GM18505 (cell line): ENCODE measurements around the gene MCRS1.

Experiments
- ATAC-seq: cut with Tn5 transposase; IDR thresholded peaks from one replicate; pipeline ENCODE4 v1.9.1; 2021; ENCODE audit not compliant: unreplicated experiment
- POLR2A ChIP-seq: IDR thresholded peaks from 4 replicates; pipeline ENCODE4 v1.6.1; 2011; ENCODE audit warnings: borderline replicate concordance; ENCODE audit not compliant: insufficient read depth, insufficient read length; ENCODE audit errors: extremely low read depth

Gene MCRS1

DNA sequence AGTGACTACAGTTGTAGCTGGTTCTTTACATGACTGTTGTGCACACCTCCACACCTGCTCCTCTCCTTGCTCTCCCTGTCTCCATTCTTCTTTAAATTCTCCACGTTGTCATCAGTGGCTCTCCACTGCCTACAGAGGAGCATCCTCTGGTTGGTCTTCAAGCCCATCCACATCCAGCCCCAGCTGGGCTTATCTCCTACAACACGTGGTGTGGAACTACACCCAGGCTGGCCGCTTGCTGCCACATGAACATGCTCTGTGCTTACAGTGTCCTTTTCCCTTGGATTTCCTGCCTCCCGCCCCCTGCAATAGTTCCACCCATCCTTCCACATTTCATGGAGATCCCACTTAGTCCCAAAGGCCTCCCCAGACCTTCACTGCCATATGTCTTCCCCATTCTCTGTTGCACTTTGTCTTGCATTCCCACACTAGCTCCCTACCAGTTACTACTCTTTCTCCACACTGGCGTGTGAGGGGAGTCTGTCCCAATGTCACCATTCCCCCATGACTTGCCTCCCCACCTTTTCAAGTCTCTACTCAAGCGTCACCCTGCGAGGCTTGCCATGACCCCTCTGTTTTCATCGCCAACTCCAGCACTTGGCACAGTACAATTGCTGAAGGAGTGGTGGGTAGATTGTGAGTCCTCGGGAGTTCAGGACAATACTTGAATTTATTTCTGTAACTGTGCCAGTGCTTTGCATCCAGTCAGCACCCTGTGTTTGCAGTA lies 9.8 kb upstream of the MCRS1 start:
- no peak for ATAC-seq
- no peak for TF ChIP-seq POLR2A

- peak; percentile 23 for ATAC-seq
- no peak for TF ChIP-seq POLR2A
Observed at GRCh38 chr12:49568442-49569162, 660 bp upstream of the MCRS1 start.

DNA sequence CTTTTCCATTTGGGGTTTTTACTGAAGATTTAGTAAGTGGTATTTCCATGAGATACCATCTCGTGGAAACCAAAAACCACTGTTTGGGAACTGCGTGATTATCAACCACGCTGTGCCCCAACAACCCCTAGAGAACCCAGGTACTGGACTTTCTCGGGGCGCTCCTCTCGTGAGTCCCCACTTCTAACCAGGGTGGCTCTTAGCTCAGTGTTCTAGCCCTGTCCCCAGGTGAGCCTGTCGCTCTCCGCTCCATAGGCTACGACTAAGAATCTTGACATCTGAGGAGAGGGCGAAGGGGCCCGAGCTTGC lies 686 bp downstream of the MCRS1 start:
- ATAC-seq, result peak; percentile 9
- no peak for TF ChIP-seq POLR2A

DNA sequence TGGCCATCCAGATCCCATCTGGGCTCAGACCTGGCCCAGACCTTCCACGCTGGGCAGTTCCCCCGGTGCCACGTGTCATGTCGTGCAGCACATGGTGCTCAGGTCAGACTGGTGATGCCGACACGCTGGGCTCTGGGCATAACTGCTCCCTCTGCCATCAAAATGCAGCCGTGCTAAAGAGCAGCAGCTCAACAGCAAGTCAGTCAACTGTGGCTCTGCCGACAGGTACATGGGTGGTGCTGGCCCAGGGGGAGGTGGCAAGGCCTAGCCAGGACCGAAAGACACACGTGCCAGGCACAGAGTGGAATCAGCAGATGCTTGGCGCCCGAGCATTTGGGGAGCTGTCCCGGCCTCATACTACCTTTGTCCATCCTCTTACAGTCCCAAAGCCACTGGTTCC lies 1.6 kb downstream of the MCRS1 start:
- no peak for ATAC-seq
- no peak for TF ChIP-seq POLR2A

GRCh38 chr12:49565406-49566265 lies 2.3 kb downstream of the MCRS1 start:
- ATAC-seq, result no peak
- no peak for TF ChIP-seq POLR2A

DNA sequence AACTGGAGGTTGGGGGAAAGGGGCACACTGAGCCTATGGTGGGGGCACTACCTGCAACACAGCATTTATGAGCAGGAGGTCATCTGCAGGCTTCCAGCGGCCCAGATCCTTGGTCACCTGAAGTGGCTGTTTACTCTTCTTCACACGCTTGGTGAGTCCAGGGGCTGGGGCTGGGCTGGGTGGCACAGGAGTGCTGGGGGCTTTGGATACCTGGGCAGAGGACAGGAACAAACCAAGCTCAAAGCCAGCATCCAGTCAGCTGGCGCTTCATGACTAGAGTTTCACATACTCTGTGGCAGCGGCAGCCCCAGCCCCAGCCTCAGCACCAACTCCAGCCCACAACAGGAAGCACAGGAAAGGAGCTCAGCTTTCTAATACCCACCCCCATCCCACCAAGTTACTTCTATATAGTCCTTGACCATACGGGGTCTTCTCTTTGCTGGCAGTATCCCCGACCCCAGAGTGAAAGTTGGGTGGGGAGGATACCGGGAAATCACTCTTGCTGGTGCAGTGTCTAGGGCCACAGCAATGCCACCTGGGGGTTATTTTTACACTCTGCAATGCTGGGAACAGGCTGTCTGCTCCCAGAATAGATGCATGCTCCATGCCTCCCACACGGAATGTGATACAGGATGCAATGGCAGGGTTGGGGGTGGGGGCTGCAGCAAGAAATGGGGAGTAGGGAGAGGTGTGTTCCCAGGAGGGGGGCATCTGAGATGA lies 3.1 kb downstream of the MCRS1 start:
- ATAC-seq, result no peak
- TF ChIP-seq POLR2A, result no peak

DNA sequence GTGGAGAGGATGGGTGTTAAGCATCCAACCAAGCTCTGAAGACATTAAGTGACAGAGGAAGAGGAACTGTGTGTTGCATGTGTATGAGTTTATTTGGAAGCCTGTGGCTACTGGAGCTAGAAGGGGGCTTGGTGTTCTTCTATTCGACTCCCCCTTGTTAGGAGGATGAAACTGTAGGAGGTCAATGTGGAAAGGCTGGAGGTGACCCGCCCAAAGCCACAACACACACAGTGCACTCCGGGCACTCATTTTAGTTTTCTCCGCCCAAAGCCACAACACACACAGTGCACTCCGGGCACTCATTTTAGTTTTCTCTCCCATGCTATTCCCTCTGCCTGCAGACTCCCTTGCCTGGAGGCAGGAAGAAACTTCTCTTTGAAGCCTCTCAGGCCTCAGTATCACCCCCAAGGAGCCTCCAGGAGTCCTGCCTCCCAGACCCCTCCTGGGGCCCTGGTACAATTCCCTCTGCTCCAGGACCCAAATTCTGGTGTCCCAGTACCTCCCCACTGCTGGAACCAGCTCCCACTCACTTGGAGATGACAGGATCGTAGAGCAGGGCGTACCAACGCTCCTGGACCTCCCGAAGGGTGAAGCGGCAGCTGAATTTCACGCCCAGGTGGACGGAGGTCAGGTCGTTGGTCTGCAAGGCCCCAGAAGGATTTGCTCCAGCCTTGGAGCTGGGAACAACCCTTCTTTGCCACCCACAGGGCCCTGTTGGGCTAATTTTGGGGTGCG lies 3.8 kb downstream of the MCRS1 start:
- TF ChIP-seq POLR2A, result no peak
- ATAC-seq, result no peak

- TF ChIP-seq POLR2A, result no peak
- no peak for ATAC-seq
Observed at GRCh38 chr12:49562831-49563230, 5.1 kb downstream of the MCRS1 start.

DNA sequence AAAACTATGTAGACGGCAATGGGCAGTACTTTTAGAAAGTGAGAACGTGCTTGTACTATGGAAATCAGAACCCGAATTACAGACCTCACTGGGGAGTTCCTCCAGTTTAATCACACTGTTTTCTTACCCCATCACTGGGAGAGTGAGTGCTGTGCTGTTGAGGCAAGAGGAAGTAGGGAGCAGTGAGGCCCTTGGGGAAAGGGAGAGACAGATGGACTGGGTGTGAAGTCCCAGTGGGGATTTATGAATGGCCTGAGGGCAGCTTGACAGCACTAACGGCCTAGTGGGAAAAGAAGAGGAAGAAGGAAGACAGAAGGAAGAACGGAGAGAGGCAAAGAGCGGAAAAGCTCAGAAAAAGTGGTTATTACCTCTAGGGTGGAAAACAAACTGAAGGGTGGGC lies 5.7 kb downstream of the MCRS1 start:
- ATAC-seq, result no peak
- TF ChIP-seq POLR2A, result no peak

DNA sequence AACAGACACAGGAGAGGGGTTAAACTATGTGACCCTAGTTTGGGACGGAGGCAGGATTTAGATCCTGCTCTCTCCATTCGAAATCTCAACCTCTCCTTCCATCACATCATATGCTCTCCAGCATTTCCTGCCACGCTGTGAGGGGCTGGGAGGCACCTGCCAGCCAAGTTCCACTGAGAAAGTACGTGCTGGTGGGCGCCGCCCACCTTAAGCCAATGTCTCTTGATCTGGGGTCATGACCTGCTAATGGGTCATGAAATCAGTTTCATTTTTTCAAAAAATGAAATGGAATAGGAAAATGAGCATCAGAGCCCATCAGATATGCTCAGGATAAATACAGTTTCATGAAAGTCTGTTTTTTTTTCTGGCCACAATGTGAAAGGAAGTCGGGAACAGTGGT lies 7.2 kb downstream of the MCRS1 start:
- no peak for TF ChIP-seq POLR2A
- ATAC-seq, result no peak

DNA sequence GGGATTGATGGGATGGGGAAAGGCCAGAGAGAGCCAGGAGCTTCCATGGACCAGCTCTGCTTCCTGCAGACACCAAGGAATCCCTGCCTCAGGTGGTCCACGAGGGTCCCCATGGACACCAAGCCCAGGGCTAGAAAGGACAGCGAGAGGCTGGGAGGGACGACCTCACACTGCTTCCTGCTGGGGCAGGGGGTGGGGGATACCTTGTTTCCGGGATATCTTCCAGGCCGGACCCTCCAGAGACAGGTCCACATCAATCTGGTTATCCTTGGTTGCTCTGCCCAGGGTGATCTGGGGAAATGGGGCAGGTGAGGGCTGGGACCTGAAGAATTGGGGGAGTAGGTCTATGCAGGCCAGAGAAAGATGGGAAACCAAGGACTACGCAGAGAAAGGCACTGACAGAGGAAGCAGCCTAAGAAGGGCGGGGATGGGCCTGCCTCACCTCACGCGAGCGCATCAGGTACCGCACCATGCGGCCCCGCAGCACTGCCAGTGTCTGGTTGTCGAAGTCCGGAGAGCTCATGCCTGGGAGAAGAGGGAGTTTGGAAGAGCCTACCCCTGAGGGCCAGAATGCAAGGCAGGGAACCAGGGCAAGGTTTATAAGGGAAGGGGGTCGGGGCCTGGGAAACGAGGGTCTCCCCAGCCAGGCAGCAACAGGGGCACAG lies 8.8 kb downstream of the MCRS1 start:
- no peak for TF ChIP-seq POLR2A
- no peak for ATAC-seq

DNA sequence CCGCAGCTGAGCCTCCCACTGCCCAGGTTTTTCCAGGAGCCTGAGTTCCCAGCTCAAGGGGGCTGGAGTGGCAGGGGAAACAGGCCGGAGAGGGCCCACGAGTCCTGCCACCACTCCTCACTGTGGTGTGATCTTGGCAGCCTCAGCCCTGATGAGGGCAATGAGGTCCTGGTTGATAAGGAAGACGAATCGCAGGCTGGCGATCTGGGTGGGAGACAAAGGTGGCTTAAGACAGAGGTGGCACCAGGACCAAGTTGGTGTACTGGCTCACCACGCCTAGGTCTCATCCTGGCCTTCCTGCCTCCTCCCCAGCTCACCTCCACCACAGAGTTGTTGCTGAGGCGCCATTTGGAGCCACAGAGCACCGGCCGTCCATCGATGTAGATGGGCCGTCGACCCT lies 9.4 kb downstream of the MCRS1 start:
- TF ChIP-seq POLR2A, result no peak
- ATAC-seq, result no peak
